ENCODE measurements around the gene TAT.
"Not testable (repeated sequence)": the region's sequence is repeated elsewhere in the genome, so short reads cannot be mapped to it uniquely, and the experiment has no call there.

Gene TAT

GRCh38 chr16:71565812-71566700 lies 10.8 kb downstream of the TAT start:
- H3K9ac ChIP-seq (ENCODE audit: low read length in 5 of 5): no peak overlapping the region
- peaks cover 0 to 30% (median 19%) of the 10 kb centered on the region in 5 donors for H3K4me1 ChIP-seq (ENCODE audit: control insufficient read depth in 5 of 5, insufficient read depth in 5 of 5, low read length in 5 of 5)
- H3K27me3 ChIP-seq (ENCODE audit: control insufficient read depth in 5 of 5, insufficient read depth in 4 of 5, low read length in 5 of 5): no peaks in the 10 kb centered on the region
- no peak overlapping the region for H3K27ac ChIP-seq (ENCODE audit: low read depth, low read length)
- no peaks in the 10 kb centered on the region for H3K36me3 ChIP-seq (ENCODE audit: control insufficient read depth in 5 of 5, insufficient read depth in 5 of 5, low read length in 5 of 5)
- H3K9me3 ChIP-seq (ENCODE audit: control insufficient read depth in 5 of 5, low read length in 5 of 5): peaks cover 0 to 9% (median 0%) of the 10 kb centered on the region in 5 donors
- peak overlapping the region in 3 of 5 donors; percentile 64 to 86 (median 75) for H3K4me3 ChIP-seq (ENCODE audit: low read depth in 1 of 5, low read length in 5 of 5)

GRCh38 chr16:71564335-71564967 lies 12.4 kb downstream of the TAT start:
- H3K4me3 ChIP-seq (ENCODE audit: low read depth in 1 of 5, low read length in 5 of 5): peak overlapping the region; percentile 64 to 86 (median 75)
- peak overlapping the region in 4 of 5 donors; percentile 37 to 62 (median 43) for H3K9ac ChIP-seq (ENCODE audit: low read length in 5 of 5)
- peaks cover 0 to 30% (median 15%) of the 10 kb centered on the region in 5 donors for H3K4me1 ChIP-seq (ENCODE audit: control insufficient read depth in 5 of 5, insufficient read depth in 5 of 5, low read length in 5 of 5)
- H3K36me3 ChIP-seq (ENCODE audit: control insufficient read depth in 5 of 5, insufficient read depth in 5 of 5, low read length in 5 of 5): no peaks in the 10 kb centered on the region
- H3K9me3 ChIP-seq (ENCODE audit: control insufficient read depth in 5 of 5, low read length in 5 of 5): peaks cover 0 to 12% (median 0%) of the 10 kb centered on the region in 5 donors
- H3K27ac ChIP-seq (ENCODE audit: low read depth, low read length): peak overlapping the region; percentile 37
- no peaks in the 10 kb centered on the region for H3K27me3 ChIP-seq (ENCODE audit: control insufficient read depth in 5 of 5, insufficient read depth in 4 of 5, low read length in 5 of 5)

- Histone ChIP-seq H3K27me3 (ENCODE audit: control insufficient read depth in 5 of 5, insufficient read depth in 4 of 5, low read length in 5 of 5) (no peaks in the 10 kb centered on the region), H3K4me1 (ENCODE audit: control insufficient read depth in 5 of 5, insufficient read depth in 5 of 5, low read length in 5 of 5) (peaks cover 0 to 43% (median 12%) of the 10 kb centered on the region in 5 donors), H3K9me3 (ENCODE audit: control insufficient read depth in 5 of 5, low read length in 5 of 5) (peaks cover 0 to 12% (median 0%) of the 10 kb centered on the region in 5 donors), H3K36me3 (ENCODE audit: control insufficient read depth in 5 of 5, insufficient read depth in 5 of 5, low read length in 5 of 5) (no peaks in the 10 kb centered on the region), H3K9ac (ENCODE audit: low read length in 5 of 5) (no peak overlapping the region), H3K27ac (ENCODE audit: low read depth, low read length) (no peak overlapping the region), H3K4me3 (ENCODE audit: low read depth in 1 of 5, low read length in 5 of 5) (no peak overlapping the region)
Observed at GRCh38 chr16:71562552-71562951, 14.3 kb downstream of the TAT start.

GRCh38 chr16:71561886-71562285 lies 15.0 kb downstream of the TAT start:
- Histone ChIP-seq H3K4me1 (ENCODE audit: control insufficient read depth in 5 of 5, insufficient read depth in 5 of 5, low read length in 5 of 5) (peaks cover 0 to 45% (median 12%) of the 10 kb centered on the region in 5 donors), H3K9me3 (ENCODE audit: control insufficient read depth in 5 of 5, low read length in 5 of 5) (peaks cover 0 to 12% (median 0%) of the 10 kb centered on the region in 5 donors)
- H3K9ac ChIP-seq (ENCODE audit: low read length in 5 of 5); H3K27ac ChIP-seq (ENCODE audit: low read depth, low read length); H3K36me3 ChIP-seq (ENCODE audit: control insufficient read depth in 5 of 5, insufficient read depth in 5 of 5, low read length in 5 of 5); H3K27me3 ChIP-seq (ENCODE audit: control insufficient read depth in 5 of 5, insufficient read depth in 4 of 5, low read length in 5 of 5); H3K4me3 ChIP-seq (ENCODE audit: low read depth in 1 of 5, low read length in 5 of 5): not testable (repeated sequence)

GRCh38 chr16:71559855-71560254 lies 17.0 kb downstream of the TAT start:
- Histone ChIP-seq H3K9me3 (ENCODE audit: control insufficient read depth in 5 of 5, low read length in 5 of 5) (peaks cover 0 to 12% (median 0%) of the 10 kb centered on the region in 5 donors), H3K27me3 (ENCODE audit: control insufficient read depth in 5 of 5, insufficient read depth in 4 of 5, low read length in 5 of 5) (no peaks in the 10 kb centered on the region), H3K9ac (ENCODE audit: low read length in 5 of 5) (no peak overlapping the region), H3K36me3 (ENCODE audit: control insufficient read depth in 5 of 5, insufficient read depth in 5 of 5, low read length in 5 of 5) (no peaks in the 10 kb centered on the region), H3K27ac (ENCODE audit: low read depth, low read length) (no peak overlapping the region), H3K4me3 (ENCODE audit: low read depth in 1 of 5, low read length in 5 of 5) (no peak overlapping the region), H3K4me1 (ENCODE audit: control insufficient read depth in 5 of 5, insufficient read depth in 5 of 5, low read length in 5 of 5) (peaks cover 0 to 40% (median 10%) of the 10 kb centered on the region in 5 donors)

GRCh38 chr16:71557954-71558582 lies 18.8 kb downstream of the TAT start:
- peaks cover 0 to 31% (median 0%) of the 10 kb centered on the region in 5 donors for H3K4me1 ChIP-seq (ENCODE audit: control insufficient read depth in 5 of 5, insufficient read depth in 5 of 5, low read length in 5 of 5)
- H3K4me3 ChIP-seq (ENCODE audit: low read depth in 1 of 5, low read length in 5 of 5): no peak overlapping the region
- no peaks in the 10 kb centered on the region for H3K36me3 ChIP-seq (ENCODE audit: control insufficient read depth in 5 of 5, insufficient read depth in 5 of 5, low read length in 5 of 5)
- peaks cover 0 to 12% (median 0%) of the 10 kb centered on the region in 5 donors for H3K9me3 ChIP-seq (ENCODE audit: control insufficient read depth in 5 of 5, low read length in 5 of 5)
- H3K27me3 ChIP-seq (ENCODE audit: control insufficient read depth in 5 of 5, insufficient read depth in 4 of 5, low read length in 5 of 5): no peaks in the 10 kb centered on the region
- peak overlapping the region; percentile 26 for H3K27ac ChIP-seq (ENCODE audit: low read depth, low read length)
- H3K9ac ChIP-seq (ENCODE audit: low read length in 5 of 5): no peak overlapping the region

GRCh38 chr16:71557299-71557698 lies 19.6 kb downstream of the TAT start:
- Histone ChIP-seq H3K4me1 (ENCODE audit: control insufficient read depth in 5 of 5, insufficient read depth in 5 of 5, low read length in 5 of 5) (peaks cover 0 to 31% (median 0%) of the 10 kb centered on the region in 5 donors), H3K27ac (ENCODE audit: low read depth, low read length) (no peak overlapping the region), H3K27me3 (ENCODE audit: control insufficient read depth in 5 of 5, insufficient read depth in 4 of 5, low read length in 5 of 5) (no peaks in the 10 kb centered on the region), H3K4me3 (ENCODE audit: low read depth in 1 of 5, low read length in 5 of 5) (no peak overlapping the region), H3K9me3 (ENCODE audit: control insufficient read depth in 5 of 5, low read length in 5 of 5) (peaks cover 0 to 9% (median 0%) of the 10 kb centered on the region in 5 donors), H3K36me3 (ENCODE audit: control insufficient read depth in 5 of 5, insufficient read depth in 5 of 5, low read length in 5 of 5) (no peaks in the 10 kb centered on the region), H3K9ac (ENCODE audit: low read length in 5 of 5) (no peak overlapping the region)

- Histone ChIP-seq H3K27me3 (ENCODE audit: control insufficient read depth in 5 of 5, insufficient read depth in 4 of 5, low read length in 5 of 5) (no peaks in the 10 kb centered on the region), H3K4me3 (ENCODE audit: low read depth in 1 of 5, low read length in 5 of 5) (no peak overlapping the region), H3K4me1 (ENCODE audit: control insufficient read depth in 5 of 5, insufficient read depth in 5 of 5, low read length in 5 of 5) (peaks cover 0 to 28% (median 0%) of the 10 kb centered on the region in 5 donors), H3K27ac (ENCODE audit: low read depth, low read length) (no peak overlapping the region), H3K9me3 (ENCODE audit: control insufficient read depth in 5 of 5, low read length in 5 of 5) (no peaks in the 10 kb centered on the region), H3K36me3 (ENCODE audit: control insufficient read depth in 5 of 5, insufficient read depth in 5 of 5, low read length in 5 of 5) (no peaks in the 10 kb centered on the region), H3K9ac (ENCODE audit: low read length in 5 of 5) (no peak overlapping the region)
Observed at GRCh38 chr16:71555230-71555891, 21.5 kb downstream of the TAT start.

- Histone ChIP-seq H3K36me3 (ENCODE audit: control insufficient read depth in 5 of 5, insufficient read depth in 5 of 5, low read length in 5 of 5) (no peaks in the 10 kb centered on the region), H3K9me3 (ENCODE audit: control insufficient read depth in 5 of 5, low read length in 5 of 5) (no peaks in the 10 kb centered on the region), H3K4me1 (ENCODE audit: control insufficient read depth in 5 of 5, insufficient read depth in 5 of 5, low read length in 5 of 5) (peaks cover 0 to 10% (median 0%) of the 10 kb centered on the region in 5 donors), H3K27me3 (ENCODE audit: control insufficient read depth in 5 of 5, insufficient read depth in 4 of 5, low read length in 5 of 5) (no peaks in the 10 kb centered on the region), H3K27ac (ENCODE audit: low read depth, low read length) (no peak overlapping the region), H3K9ac (ENCODE audit: low read length in 5 of 5) (no peak overlapping the region), H3K4me3 (ENCODE audit: low read depth in 1 of 5, low read length in 5 of 5) (no peak overlapping the region)
Observed at GRCh38 chr16:71552698-71553503, 24.0 kb downstream of the TAT start.

Measured in subcutaneous abdominal adipose tissue (tissue), 5 donors.